ENCODE data around the gene LAP3. TPM values are rescaled to one million over a fixed set of nuclear protein-coding genes. Genes with fewer than 3 reads are reported as not detected.

LAP3 gene
- total RNA-seq, 4 donors from 2014 or later: 84.6 to 231 (median 148) TPM

GRCh38 chr4:17578482-17578891 is 1.5 kb downstream of the LAP3 start:
- no peak for TF ChIP-seq CTCF (IDR thresholded peaks at IDR 0.05)
- DNase-seq (ENCODE audit: low spot score) (no peak), ATAC-seq (ENCODE audit: low FRiP score) (no peak)

GRCh38 chr4:17580969-17581368 is 4.0 kb downstream of the LAP3 start:
- no peak for DNase-seq (ENCODE audit: low spot score)
- no peak for ATAC-seq (ENCODE audit: low FRiP score)
- TF ChIP-seq CTCF (IDR thresholded peaks at IDR 0.05): no peak

- no peak for ATAC-seq (ENCODE audit: low FRiP score)
- TF ChIP-seq CTCF (IDR thresholded peaks at IDR 0.05): no peak
- DNase-seq (ENCODE audit: low spot score): no peak
Observed at GRCh38 chr4:17583276-17583675, 6.3 kb downstream of the LAP3 start.

- ATAC-seq (ENCODE audit: low FRiP score): no peak
- no peak for DNase-seq (ENCODE audit: low spot score)
- no peak for TF ChIP-seq CTCF (IDR thresholded peaks at IDR 0.05)
Observed at GRCh38 chr4:17583941-17584340, 6.9 kb downstream of the LAP3 start.

GRCh38 chr4:17584521-17585213 is 7.7 kb downstream of the LAP3 start:
- no peak for TF ChIP-seq CTCF (IDR thresholded peaks at IDR 0.05)
- no peak for ATAC-seq (ENCODE audit: low FRiP score)
- DNase-seq (ENCODE audit: low spot score): no peak

- TF ChIP-seq CTCF (IDR thresholded peaks at IDR 0.05): no peak
- DNase-seq (ENCODE audit: low spot score) (no peak), ATAC-seq (ENCODE audit: low FRiP score) (no peak)
Observed at GRCh38 chr4:17587094-17587822, 10.3 kb downstream of the LAP3 start.

GRCh38 chr4:17589355-17589754 is 12.4 kb downstream of the LAP3 start:
- TF ChIP-seq CTCF (IDR thresholded peaks at IDR 0.05): no peak

More at GRCh38 chr4:17589355-17589754, 12.4 kb downstream of the LAP3 start:
- no peak for DNase-seq (ENCODE audit: low spot score)
- no peak for ATAC-seq (ENCODE audit: low FRiP score)
